ENCODE data around the gene SPTB.

The SPTB gene

GRCh38 chr14:64758691-64759554 is 120.8 kb downstream of the SPTB start:
- TF ChIP-seq, protein P1, sequence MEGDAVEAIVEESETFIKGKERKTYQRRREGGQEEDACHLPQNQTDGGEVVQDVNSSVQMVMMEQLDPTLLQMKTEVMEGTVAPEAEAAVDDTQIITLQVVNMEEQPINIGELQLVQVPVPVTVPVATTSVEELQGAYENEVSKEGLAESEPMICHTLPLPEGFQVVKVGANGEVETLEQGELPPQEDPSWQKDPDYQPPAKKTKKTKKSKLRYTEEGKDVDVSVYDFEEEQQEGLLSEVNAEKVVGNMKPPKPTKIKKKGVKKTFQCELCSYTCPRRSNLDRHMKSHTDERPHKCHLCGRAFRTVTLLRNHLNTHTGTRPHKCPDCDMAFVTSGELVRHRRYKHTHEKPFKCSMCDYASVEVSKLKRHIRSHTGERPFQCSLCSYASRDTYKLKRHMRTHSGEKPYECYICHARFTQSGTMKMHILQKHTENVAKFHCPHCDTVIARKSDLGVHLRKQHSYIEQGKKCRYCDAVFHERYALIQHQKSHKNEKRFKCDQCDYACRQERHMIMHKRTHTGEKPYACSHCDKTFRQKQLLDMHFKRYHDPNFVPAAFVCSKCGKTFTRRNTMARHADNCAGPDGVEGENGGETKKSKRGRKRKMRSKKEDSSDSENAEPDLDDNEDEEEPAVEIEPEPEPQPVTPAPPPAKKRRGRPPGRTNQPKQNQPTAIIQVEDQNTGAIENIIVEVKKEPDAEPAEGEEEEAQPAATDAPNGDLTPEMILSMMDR (IDR thresholded peaks at IDR 0.05; ENCODE audit: low read depth, low read length, poor library complexity, severe bottlenecking), result no peak
- TF ChIP-seq EZH2phosphoT487 (IDR thresholded peaks at IDR 0.05; ENCODE audit: borderline replicate concordance, low read length), result no peak
- no peaks in the 10 kb centered on the region for H4K20me1 ChIP-seq (ENCODE audit: control insufficient read depth, insufficient read depth, low read depth, low read length)
- no peak overlapping the region for H3K27ac ChIP-seq (ENCODE audit: low read depth, low read length)
- no peak overlapping the region for H3K4me3 ChIP-seq (ENCODE audit: low read length)
- no peaks in the 10 kb centered on the region for H3K9me2 ChIP-seq (replicated peaks; ENCODE audit: control insufficient read depth, low read length)
- no peaks in the 10 kb centered on the region for H3F3A ChIP-seq (ENCODE audit: control insufficient read depth, insufficient read depth)
- H3K79me2 ChIP-seq (ENCODE audit: control insufficient read depth, low read length), result no peaks in the 10 kb centered on the region
- no peaks in the 10 kb centered on the region for H3K9me3 ChIP-seq (ENCODE audit: control insufficient read depth, insufficient read depth, low read length)
- H3K4me1 ChIP-seq (ENCODE audit: control insufficient read depth, low read length), result peaks cover 12% of the 10 kb centered on the region; the same call in 1 of the 2 replicates
- H3K4me2 ChIP-seq (ENCODE audit: low read length), result no peak overlapping the region
- H3K27me3 ChIP-seq (ENCODE audit: control insufficient read depth, low read length), result peaks cover 7% of the 10 kb centered on the region; the same call in 1 of the 2 replicates
- no peaks in the 10 kb centered on the region for H3K36me3 ChIP-seq (ENCODE audit: control insufficient read depth, low read length)

- no peaks in the 10 kb centered on the region for H4K20me1 ChIP-seq (ENCODE audit: control insufficient read depth, insufficient read depth, low read depth, low read length)
- no peaks in the 10 kb centered on the region for H3K36me3 ChIP-seq (ENCODE audit: control insufficient read depth, low read length)
- no peak overlapping the region for H3K4me2 ChIP-seq (ENCODE audit: low read length)
- no peak for TF ChIP-seq EZH2phosphoT487 (IDR thresholded peaks at IDR 0.05; ENCODE audit: borderline replicate concordance, low read length)
- TF ChIP-seq, protein P1 (IDR thresholded peaks at IDR 0.05; ENCODE audit: low read depth, low read length, poor library complexity, severe bottlenecking), result no peak
- no peak overlapping the region for H3K4me3 ChIP-seq (ENCODE audit: low read length)
- H3F3A ChIP-seq (ENCODE audit: control insufficient read depth, insufficient read depth), result no peaks in the 10 kb centered on the region
- peaks cover 6% of the 10 kb centered on the region; the same call in 1 of the 2 replicates for H3K4me1 ChIP-seq (ENCODE audit: control insufficient read depth, low read length)
- no peaks in the 10 kb centered on the region for H3K9me2 ChIP-seq (replicated peaks; ENCODE audit: control insufficient read depth, low read length)
- no peaks in the 10 kb centered on the region for H3K79me2 ChIP-seq (ENCODE audit: control insufficient read depth, low read length)
- H3K27ac ChIP-seq (ENCODE audit: low read depth, low read length), result no peak overlapping the region
- peaks cover 6% of the 10 kb centered on the region; the same call in 1 of the 2 replicates for H3K27me3 ChIP-seq (ENCODE audit: control insufficient read depth, low read length)
- no peaks in the 10 kb centered on the region for H3K9me3 ChIP-seq (ENCODE audit: control insufficient read depth, insufficient read depth, low read length)
These were observed 121.6 kb downstream of the SPTB start for GRCh38 chr14:64758025-64758521.

DNA sequence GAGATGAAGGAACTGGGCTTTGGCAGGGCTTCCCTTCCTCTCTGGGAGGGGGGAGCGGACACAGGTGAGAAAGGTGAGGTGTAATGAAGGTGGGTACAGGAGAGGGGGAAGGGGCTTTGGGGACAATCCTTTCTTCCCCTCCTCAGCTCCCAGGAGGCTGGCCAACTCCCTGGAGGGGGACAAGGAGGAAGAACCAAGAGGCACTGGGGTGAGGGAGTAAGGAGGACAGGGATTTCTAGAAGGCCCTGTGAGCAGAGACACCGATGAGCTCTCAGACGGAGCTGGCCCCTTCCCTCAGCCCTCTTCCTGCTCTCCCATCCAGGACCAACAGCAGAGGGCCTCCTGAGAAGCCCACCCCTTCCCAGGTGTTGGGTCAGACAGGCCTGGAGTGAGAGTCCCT is 122.1 kb downstream of the SPTB start:
- TF ChIP-seq, protein P1 (IDR thresholded peaks at IDR 0.05; ENCODE audit: low read depth, low read length, poor library complexity, severe bottlenecking), result no peak
- no peak for TF ChIP-seq EZH2phosphoT487 (IDR thresholded peaks at IDR 0.05; ENCODE audit: borderline replicate concordance, low read length)
- Histone ChIP-seq H3K9me3 (ENCODE audit: control insufficient read depth, insufficient read depth, low read length) (no peaks in the 10 kb centered on the region), H3K27ac (ENCODE audit: low read depth, low read length) (no peak overlapping the region), H3K36me3 (ENCODE audit: control insufficient read depth, low read length) (no peaks in the 10 kb centered on the region), H3K79me2 (ENCODE audit: control insufficient read depth, low read length) (no peaks in the 10 kb centered on the region), H3K4me1 (ENCODE audit: control insufficient read depth, low read length) (peaks cover 6% of the 10 kb centered on the region; the same call in 1 of the 2 replicates), H4K20me1 (ENCODE audit: control insufficient read depth, insufficient read depth, low read depth, low read length) (no peaks in the 10 kb centered on the region), H3K9me2 (replicated peaks; ENCODE audit: control insufficient read depth, low read length) (no peaks in the 10 kb centered on the region), H3K4me2 (ENCODE audit: low read length) (no peak overlapping the region), H3F3A (ENCODE audit: control insufficient read depth, insufficient read depth) (no peaks in the 10 kb centered on the region), H3K4me3 (ENCODE audit: low read length) (no peak overlapping the region), H3K27me3 (ENCODE audit: control insufficient read depth, low read length) (peaks cover 6% of the 10 kb centered on the region; the same call in 1 of the 2 replicates)

All from DOHH2 (cell line).